Neuronal stem cell (in vitro differentiated cells): ENCODE measurements around the gene TRPM7. TPM values are rescaled to one million over a fixed set of nuclear protein-coding genes. Genes with fewer than 3 reads are reported as not detected.

Experiments
- DNase-seq: peaks from one replicate; pipeline ENCODE4 v3.0.0-alpha.2; 2013; ENCODE audit warnings: low spot score
- H2AFZ ChIP-seq: one replicate; pipeline ENCODE4 v1.6.1; 2013; ENCODE audit warnings: mild to moderate bottlenecking, low read length, inconsistent platforms
- H2AK5ac ChIP-seq: 2 replicates; pipeline ENCODE4 v1.6.1; 2013; ENCODE audit warnings: low read depth, mild to moderate bottlenecking, inconsistent platforms, low read length, moderate library complexity, mixed read lengths
- H2BK120ac ChIP-seq: 2 replicates; pipeline ENCODE4 v1.6.1; 2013; ENCODE audit warnings: low read depth, mild to moderate bottlenecking, inconsistent platforms, low read length, moderate library complexity, mixed read lengths
- H2BK12ac ChIP-seq: one replicate; pipeline ENCODE4 v1.6.1; 2013; ENCODE audit warnings: low read length, inconsistent platforms
- H2BK15ac ChIP-seq: 2 replicates; pipeline ENCODE4 v1.6.1; 2013; ENCODE audit warnings: mild to moderate bottlenecking, low read length, inconsistent platforms, mixed read lengths
- H2BK5ac ChIP-seq: one replicate; pipeline ENCODE4 v1.6.1; 2013; ENCODE audit warnings: inconsistent platforms, mild to moderate bottlenecking, low read length, moderate library complexity
- H3K14ac ChIP-seq: one replicate; pipeline ENCODE4 v1.6.1; 2013; ENCODE audit warnings: low read length, inconsistent platforms
- H3K18ac ChIP-seq: 2 replicates; pipeline ENCODE4 v1.6.1; 2013; ENCODE audit warnings: low read length, inconsistent platforms
- H3K23ac ChIP-seq: 2 replicates; pipeline ENCODE4 v1.6.1; 2013; ENCODE audit warnings: low read depth, mild to moderate bottlenecking, mixed read lengths, low read length, inconsistent platforms; ENCODE audit not compliant: poor library complexity
- H3K27ac ChIP-seq: replicated peaks from 3 replicates; pipeline ENCODE4 v1.5.1; 2013; ENCODE audit warnings: low read length, inconsistent platforms
- H3K27me3 ChIP-seq, 3 experiments: 2 replicates each; pipeline ENCODE4 v1.6.1; 2013; ENCODE audit warnings: low read length in 3 of 3, mild to moderate bottlenecking in 2 of 3, inconsistent platforms in 1 of 3, low read depth in 1 of 3, mixed read lengths in 1 of 3, moderate library complexity in 1 of 3; ENCODE audit not compliant: control insufficient read depth in 3 of 3, insufficient read depth in 3 of 3
- H3K36me3 ChIP-seq, 2 donors: replicated peaks in 1 of 2; 2 replicates each; pipeline ENCODE4 v1.6.1; 2013; ENCODE audit warnings: low read length in 2 of 2; ENCODE audit not compliant: control insufficient read depth in 2 of 2, insufficient read depth in 2 of 2
- H3K4ac ChIP-seq: 2 replicates; pipeline ENCODE4 v1.6.1; 2013; ENCODE audit warnings: inconsistent platforms, mild to moderate bottlenecking, low read length, moderate library complexity
- H3K4me1 ChIP-seq, 2 donors: 1 replicate in 1 of 2; 2 replicates in 1 of 2; pipeline ENCODE4 v1.6.1; 2013; ENCODE audit warnings: low read length in 2 of 2, low read depth in 1 of 2; ENCODE audit not compliant: control insufficient read depth in 2 of 2, insufficient read depth in 1 of 2
- H3K4me2 ChIP-seq: one replicate; pipeline ENCODE4 v1.6.1; 2013; ENCODE audit warnings: mild to moderate bottlenecking, low read length, inconsistent platforms; ENCODE audit not compliant: insufficient read depth, poor library complexity, severe bottlenecking
- H3K4me3 ChIP-seq, 2 donors: 2 replicates each; pipeline ENCODE4 v1.5.1; 2013; ENCODE audit warnings: low read length in 2 of 2, mild to moderate bottlenecking in 2 of 2, inconsistent platforms in 1 of 2, moderate library complexity in 1 of 2
- H3K79me1 ChIP-seq: one replicate; pipeline ENCODE4 v1.6.1; 2013; ENCODE audit warnings: low read depth, mild to moderate bottlenecking, inconsistent platforms, low read length, moderate library complexity
- H3K9ac ChIP-seq: one replicate; pipeline ENCODE4 v1.6.1; 2013; ENCODE audit warnings: mild to moderate bottlenecking, low read depth, low read length, inconsistent platforms; ENCODE audit not compliant: poor library complexity
- H3K9me3 ChIP-seq, 2 donors: replicated peaks in 1 of 2; 2 replicates each; pipeline versions ENCODE3 to v1.6.1; 2013; ENCODE audit warnings: low read length in 2 of 2, mild to moderate bottlenecking in 2 of 2, inconsistent platforms in 1 of 2, low read depth in 1 of 2, mixed read lengths in 1 of 2, moderate library complexity in 1 of 2; ENCODE audit not compliant: control insufficient read depth in 2 of 2, insufficient read depth in 1 of 2
- H4K8ac ChIP-seq: one replicate; pipeline ENCODE4 v1.6.1; 2013; ENCODE audit warnings: low read depth, mild to moderate bottlenecking, inconsistent platforms, low read length, moderate library complexity
- H4K91ac ChIP-seq: one replicate; pipeline ENCODE4 v1.6.1; 2013; ENCODE audit warnings: low read length, low read depth, mild to moderate bottlenecking, inconsistent platforms; ENCODE audit not compliant: poor library complexity
- WGBS, 2 donors: extraction: QIAGEN DNeasy Blood & Tissue Kit; methylation state at CpG; one replicate each; pipeline ENCODE4 v1.1.7; 2013; ENCODE audit warnings: missing lambda C conversion rate in 2 of 2, mixed read lengths in 1 of 2; ENCODE audit not compliant: insufficient read length in 2 of 2, insufficient replicate concordance in 1 of 2; ENCODE audit errors: extremely low coverage in 2 of 2; 5-methylcytosine and 5-hydroxymethylcytosine counted together
- polyA plus RNA-seq, 2 experiments: library from polyadenylated mRNA; stranded (reverse); fragments of 200-250 nt; gene quantifications; one replicate each; pipeline ENCODE4 v1.2.3, GENCODE V29; 2013

Gene TRPM7, protein sequence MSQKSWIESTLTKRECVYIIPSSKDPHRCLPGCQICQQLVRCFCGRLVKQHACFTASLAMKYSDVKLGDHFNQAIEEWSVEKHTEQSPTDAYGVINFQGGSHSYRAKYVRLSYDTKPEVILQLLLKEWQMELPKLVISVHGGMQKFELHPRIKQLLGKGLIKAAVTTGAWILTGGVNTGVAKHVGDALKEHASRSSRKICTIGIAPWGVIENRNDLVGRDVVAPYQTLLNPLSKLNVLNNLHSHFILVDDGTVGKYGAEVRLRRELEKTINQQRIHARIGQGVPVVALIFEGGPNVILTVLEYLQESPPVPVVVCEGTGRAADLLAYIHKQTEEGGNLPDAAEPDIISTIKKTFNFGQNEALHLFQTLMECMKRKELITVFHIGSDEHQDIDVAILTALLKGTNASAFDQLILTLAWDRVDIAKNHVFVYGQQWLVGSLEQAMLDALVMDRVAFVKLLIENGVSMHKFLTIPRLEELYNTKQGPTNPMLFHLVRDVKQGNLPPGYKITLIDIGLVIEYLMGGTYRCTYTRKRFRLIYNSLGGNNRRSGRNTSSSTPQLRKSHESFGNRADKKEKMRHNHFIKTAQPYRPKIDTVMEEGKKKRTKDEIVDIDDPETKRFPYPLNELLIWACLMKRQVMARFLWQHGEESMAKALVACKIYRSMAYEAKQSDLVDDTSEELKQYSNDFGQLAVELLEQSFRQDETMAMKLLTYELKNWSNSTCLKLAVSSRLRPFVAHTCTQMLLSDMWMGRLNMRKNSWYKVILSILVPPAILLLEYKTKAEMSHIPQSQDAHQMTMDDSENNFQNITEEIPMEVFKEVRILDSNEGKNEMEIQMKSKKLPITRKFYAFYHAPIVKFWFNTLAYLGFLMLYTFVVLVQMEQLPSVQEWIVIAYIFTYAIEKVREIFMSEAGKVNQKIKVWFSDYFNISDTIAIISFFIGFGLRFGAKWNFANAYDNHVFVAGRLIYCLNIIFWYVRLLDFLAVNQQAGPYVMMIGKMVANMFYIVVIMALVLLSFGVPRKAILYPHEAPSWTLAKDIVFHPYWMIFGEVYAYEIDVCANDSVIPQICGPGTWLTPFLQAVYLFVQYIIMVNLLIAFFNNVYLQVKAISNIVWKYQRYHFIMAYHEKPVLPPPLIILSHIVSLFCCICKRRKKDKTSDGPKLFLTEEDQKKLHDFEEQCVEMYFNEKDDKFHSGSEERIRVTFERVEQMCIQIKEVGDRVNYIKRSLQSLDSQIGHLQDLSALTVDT (N-terminal part only)
- polyA plus RNA-seq (2013, experiment 1 of 2) = 10.5 TPM
- polyA plus RNA-seq (2013, experiment 2 of 2) = 10.5 TPM

DNA sequence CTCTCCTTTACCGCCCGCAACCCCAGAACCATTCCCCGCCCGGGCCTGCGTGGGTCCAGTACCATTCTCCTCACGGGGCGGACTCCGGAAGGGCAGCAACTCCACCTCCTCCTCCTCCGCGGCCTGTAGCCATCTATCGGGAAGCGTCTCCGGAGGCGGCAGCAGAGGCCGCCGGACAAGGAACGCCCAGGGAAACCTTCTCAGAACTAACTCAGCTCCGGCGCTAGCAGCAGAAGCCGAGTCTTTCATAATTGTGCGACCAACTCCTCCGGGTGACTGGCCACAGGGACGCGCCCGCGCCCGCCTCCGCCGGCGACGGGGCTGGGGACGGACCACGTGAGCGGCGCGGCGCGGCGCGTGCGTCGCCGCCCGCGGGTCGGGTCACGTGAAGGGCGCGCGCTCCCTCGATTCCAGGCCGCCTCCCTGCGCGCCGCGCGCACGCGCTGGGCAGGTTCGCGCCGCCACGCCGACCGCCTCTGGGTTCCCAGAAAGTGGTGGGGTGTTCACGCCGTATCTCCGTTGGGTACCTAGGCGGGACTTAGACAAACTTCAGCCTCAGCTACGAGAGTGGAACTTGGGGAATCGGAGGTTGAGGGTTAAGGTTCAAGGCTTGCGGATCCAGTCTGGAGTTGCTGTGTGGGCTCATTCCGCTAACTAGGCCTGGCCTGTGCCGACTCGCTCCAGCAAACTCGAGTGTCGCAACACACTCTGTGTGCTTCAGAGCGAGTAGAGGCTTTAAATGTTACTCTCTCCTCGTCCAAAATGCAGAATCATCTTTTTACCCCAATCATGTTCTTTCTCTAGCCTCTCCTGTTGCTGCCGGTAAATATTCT is at the start of gene TRPM7:
TSS of gene TRPM7 (minus strand) at position 329 of the 833 bp plus-strand sequence. CDS start at position 65, 264 bp downstream.
- Histone ChIP-seq H2BK15ac (no peak within 1 kb of the TSS), H3K36me3 (peaks cover 0 to 32% of the 10 kb centered on the region in 2 donors), H3K79me1 (peaks cover 8% of the 10 kb centered on the region)

DNA sequence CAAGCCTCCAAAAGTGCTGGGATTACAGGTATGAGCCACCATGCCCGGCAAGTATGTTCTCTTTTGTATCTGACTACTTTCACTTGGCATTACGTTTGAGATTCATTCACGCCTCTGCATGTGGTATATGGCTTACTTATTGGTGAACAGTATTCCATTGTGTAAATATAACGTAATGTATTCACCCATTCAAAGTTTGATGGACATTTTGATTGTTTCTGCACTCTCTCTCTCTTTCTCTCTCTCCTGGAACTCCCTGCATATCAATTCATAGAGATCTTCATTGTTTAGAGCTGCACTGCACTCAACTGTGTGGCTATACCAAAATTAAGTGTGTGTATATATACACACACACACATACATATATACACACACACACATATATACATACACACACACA is 48.6 kb upstream of the TRPM7 start:
- Histone ChIP-seq H3K36me3 (peaks cover 0 to 86% of the 10 kb centered on the region in 2 donors), H4K8ac (no peak overlapping the region), H3K23ac (no peak overlapping the region), H2BK5ac (no peak overlapping the region), H3K4me1 (no peaks in the 10 kb centered on the region), H2AK5ac (no peak overlapping the region), H3K79me1 (no peaks in the 10 kb centered on the region), H3K4ac (no peak overlapping the region), H2BK15ac (no peak overlapping the region), H4K91ac (no peak overlapping the region), H3K9ac (no peak overlapping the region), H3K4me2 (no peak overlapping the region), H3K18ac (no peak overlapping the region), H2AFZ (no peak overlapping the region), H2BK12ac (no peak overlapping the region), H3K14ac (no peak overlapping the region), H3K27ac (no peak overlapping the region), H3K9me3 (no peaks in the 10 kb centered on the region), H3K4me3 (no peak overlapping the region), H3K27me3 (no peaks in the 10 kb centered on the region), H2BK120ac (no peak overlapping the region)
- WGBS, 2 donors = no CpG with 5 or more reads among the region's 4 CpGs
- no peak for DNase-seq

More for the DNA sequence above, at the start of gene TRPM7:
- Histone ChIP-seq H3K14ac (no peak within 1 kb of the TSS), H3K4ac (no peak within 1 kb of the TSS), H2AK5ac (no peak within 1 kb of the TSS), H3K18ac (peak within 1 kb of the TSS; percentile 94), H3K4me3 (peak within 1 kb of the TSS; percentile 88 to 94), H2BK12ac (no peak within 1 kb of the TSS), H3K27ac (peak within 1 kb of the TSS; percentile 94), H3K4me2 (peak within 1 kb of the TSS; percentile 71), H3K9ac (peak within 1 kb of the TSS; percentile 92), H4K8ac (no peak within 1 kb of the TSS), H3K4me1 (peaks cover 2 to 6% of the 10 kb centered on the region in 2 donors), H3K27me3 (no peaks in the 10 kb centered on the region), H4K91ac (no peak within 1 kb of the TSS), H2BK5ac (peak within 1 kb of the TSS; percentile 44), H3K9me3 (no peaks in the 10 kb centered on the region), H3K23ac (peak within 1 kb of the TSS; percentile 90), H2AFZ (peak within 1 kb of the TSS; percentile 100), H2BK120ac (no peak within 1 kb of the TSS)
- no CpG with 5 or more reads among the region's 80 CpGs for WGBS, 2 donors
- DNase-seq = peak; percentile 84

DNA sequence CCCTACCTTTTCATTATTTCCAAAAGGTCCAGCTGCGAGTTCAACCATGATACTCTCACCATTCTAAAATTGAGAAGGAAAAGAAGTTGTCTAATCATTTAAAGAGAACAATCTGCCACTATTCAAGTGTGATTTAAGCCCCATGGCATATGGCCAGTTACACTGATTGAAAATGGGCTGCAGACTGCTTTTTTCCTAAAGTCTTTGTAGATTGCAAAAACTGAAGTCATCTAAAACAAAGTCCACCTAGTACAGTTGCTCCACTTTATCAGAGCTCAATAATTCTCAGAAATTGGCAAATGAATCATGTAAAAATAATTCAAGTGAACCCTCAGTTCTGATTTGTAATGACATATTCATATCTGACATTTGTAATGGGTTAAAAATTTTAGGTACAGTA is 39.7 kb upstream of the TRPM7 start:
- Histone ChIP-seq H2BK15ac (no peak overlapping the region), H4K91ac (no peak overlapping the region), H3K4me1 (no peaks in the 10 kb centered on the region), H2BK12ac (no peak overlapping the region), H3K23ac (no peak overlapping the region), H4K8ac (no peak overlapping the region), H3K9me3 (no peaks in the 10 kb centered on the region), H3K9ac (no peak overlapping the region), H3K79me1 (no peaks in the 10 kb centered on the region), H2AK5ac (no peak overlapping the region), H2AFZ (no peak overlapping the region), H3K14ac (no peak overlapping the region), H3K27me3 (no peaks in the 10 kb centered on the region), H2BK5ac (no peak overlapping the region), H3K18ac (no peak overlapping the region), H3K4me2 (no peak overlapping the region), H3K27ac (no peak overlapping the region), H3K36me3 (peaks cover 0 to 66% of the 10 kb centered on the region in 2 donors), H2BK120ac (no peak overlapping the region), H3K4me3 (no peak overlapping the region), H3K4ac (no peak overlapping the region)
- no CpG with 5 or more reads among the region's 1 CpG for WGBS, 2 donors
- DNase-seq = no peak
